Measurements from ENCODE around the gene RELL1.

RELL1 gene

GRCh38 chr4:37686373-37687193 lies at the start of gene RELL1:
Gene RELL1, minus strand, starts transcription at chr4:37686376. Its CDS starts 89 bp downstream, at chr4:37686287.
- peak; percentile 98 for DNase-seq

GRCh38 chr4:37735578-37735977 lies 49.4 kb upstream of the RELL1 start:
- no peak for DNase-seq

GRCh38 chr4:37734989-37735388 lies 48.8 kb upstream of the RELL1 start:
- no peak for DNase-seq

GRCh38 chr4:37733240-37733867 lies 47.2 kb upstream of the RELL1 start:
- DNase-seq: no peak

- DNase-seq: no peak
Observed at GRCh38 chr4:37732526-37733186, 46.5 kb upstream of the RELL1 start.

- no peak for DNase-seq
Observed at GRCh38 chr4:37729649-37730004, 43.5 kb upstream of the RELL1 start.

GRCh38 chr4:37728064-37728463 lies 41.9 kb upstream of the RELL1 start:
- DNase-seq: no peak

- no peak for DNase-seq
Observed at GRCh38 chr4:37727635-37728034, 41.5 kb upstream of the RELL1 start.

GRCh38 chr4:37726666-37727065 lies 40.5 kb upstream of the RELL1 start:
- no peak for DNase-seq

GRCh38 chr4:37725718-37726117 lies 39.5 kb upstream of the RELL1 start:
- no peak for DNase-seq

GRCh38 chr4:37723067-37723466 lies 36.9 kb upstream of the RELL1 start:
- DNase-seq: no peak

- no peak for DNase-seq
Observed at GRCh38 chr4:37721995-37722638, 35.9 kb upstream of the RELL1 start.

GRCh38 chr4:37719021-37719420 lies 32.8 kb upstream of the RELL1 start:
- no peak for DNase-seq

- no peak for DNase-seq
Observed at GRCh38 chr4:37717576-37717975, 31.4 kb upstream of the RELL1 start.

GRCh38 chr4:37715889-37716402 lies 29.8 kb upstream of the RELL1 start:
- DNase-seq: no peak

- DNase-seq: no peak
Observed at GRCh38 chr4:37710491-37710890, 24.3 kb upstream of the RELL1 start.

GRCh38 chr4:37706032-37706431 lies 19.9 kb upstream of the RELL1 start:
- no peak for DNase-seq

- no peak for DNase-seq
Observed at GRCh38 chr4:37705571-37705970, 19.4 kb upstream of the RELL1 start.

- no peak for DNase-seq
Observed at GRCh38 chr4:37699868-37700481, 13.8 kb upstream of the RELL1 start.

GRCh38 chr4:37697566-37697965 lies 11.4 kb upstream of the RELL1 start:
- DNase-seq: no peak

GRCh38 chr4:37693450-37694190 lies 7.4 kb upstream of the RELL1 start:
- DNase-seq: no peak

GRCh38 chr4:37693030-37693429 lies 6.9 kb upstream of the RELL1 start:
- DNase-seq: no peak

All from NCI-H1092 treated with DMSO at 0.1 percent for 48 hours (cell line).